ENCODE results near the gene ERCC8. TPM values are rescaled to one million over a fixed set of nuclear protein-coding genes. Genes with fewer than 3 reads are reported as not detected.

Gene ERCC8
- total and polyA plus RNA-seq, 4 donors: 2.6 to 14.5 (median 6.2) TPM

- Histone ChIP-seq H3K4me3 (ENCODE audit: low read depth in 1 of 3, low read length in 3 of 3) (no peak overlapping the region), H3K27ac (ENCODE audit: low read depth in 1 of 2, low read length in 2 of 2) (no peak overlapping the region), H3K27me3 (ENCODE audit: control insufficient read depth in 4 of 4, insufficient read depth in 4 of 4, low read length in 3 of 4) (no peaks in the 10 kb centered on the region), H3K4me1 (ENCODE audit: control insufficient read depth in 4 of 4, insufficient read depth in 4 of 4, low read length in 3 of 4) (no peaks in the 10 kb centered on the region), H3K9ac (ENCODE audit: low read depth in 1 of 2, low read length in 2 of 2) (no peak overlapping the region), H3K36me3 (ENCODE audit: control insufficient read depth in 4 of 4, insufficient read depth in 3 of 4, low read depth in 1 of 4, low read length in 3 of 4) (peaks cover 0 to 2% (median under 1%) of the 10 kb centered on the region in 4 donors), H3K9me3 (ENCODE audit: control insufficient read depth in 4 of 4, low read length in 3 of 4) (no peaks in the 10 kb centered on the region)
- DNase-seq (ENCODE audit: low spot score): no peak
- TF ChIP-seq TAF1 (conservative IDR thresholded peaks at IDR 0.05): no peak
- peak in 1 of 2 donors; percentile 49 for TF ChIP-seq RAD21 (IDR thresholded peaks at IDR 0.05)
- TF ChIP-seq SP1 (IDR thresholded peaks at IDR 0.05): no peak
- TF ChIP-seq HNF4A (conservative IDR thresholded peaks at IDR 0.05): no peak
- no peak for TF ChIP-seq NR2F2 (IDR thresholded peaks at IDR 0.05)
- peak; percentile 9 for TF ChIP-seq CTCF (IDR thresholded peaks at IDR 0.05; ENCODE audit: low read depth, low read length, missing input control)
- no peak for TF ChIP-seq FOXA1 (IDR thresholded peaks at IDR 0.05)
- no peak for TF ChIP-seq FOXA2 (IDR thresholded peaks at IDR 0.05)
- TF ChIP-seq GABPA (IDR thresholded peaks at IDR 0.05 in 1 of 2, conservative IDR thresholded peaks at IDR 0.05 in 1 of 2): no peak
Observed at GRCh38 chr5:60883229-60883628, 61.6 kb downstream of the ERCC8 start.

DNA sequence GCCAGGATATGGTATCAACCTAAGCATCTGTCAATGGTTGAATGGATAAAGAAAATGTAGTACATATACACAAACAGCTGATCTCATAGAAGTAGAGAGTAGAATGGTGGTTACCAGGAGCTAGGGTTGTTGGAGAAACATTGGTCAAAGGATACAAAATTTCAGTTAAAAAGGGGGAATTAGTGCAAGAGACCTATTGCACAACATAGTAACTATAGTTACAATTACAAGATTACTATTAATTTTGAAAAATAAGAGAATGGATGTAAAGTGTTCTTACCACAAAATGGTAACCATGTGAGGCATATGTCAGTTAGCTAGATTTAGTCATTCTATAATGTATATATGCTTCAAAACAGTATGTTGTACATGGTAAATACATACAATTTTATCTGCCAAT is 72.0 kb downstream of the ERCC8 start:
- H3K27ac ChIP-seq (ENCODE audit: low read depth in 1 of 2, low read length in 2 of 2): no peak overlapping the region
- H3K9ac ChIP-seq (ENCODE audit: low read depth in 1 of 2, low read length in 2 of 2): no peak overlapping the region
- H3K4me3 ChIP-seq (ENCODE audit: low read depth in 1 of 3, low read length in 3 of 3): no peak overlapping the region
- no peaks in the 10 kb centered on the region for H3K27me3 ChIP-seq (ENCODE audit: control insufficient read depth in 4 of 4, insufficient read depth in 4 of 4, low read length in 3 of 4)
- DNase-seq (ENCODE audit: low spot score): no peak
- H3K36me3 ChIP-seq (ENCODE audit: control insufficient read depth in 4 of 4, insufficient read depth in 3 of 4, low read depth in 1 of 4, low read length in 3 of 4): peaks cover 0 to 2% (median under 1%) of the 10 kb centered on the region in 4 donors
- TF ChIP-seq FOXA1 (IDR thresholded peaks at IDR 0.05) (no peak), HNF4G (IDR thresholded peaks at IDR 0.05) (no peak)
- TF ChIP-seq, protein P1, sequence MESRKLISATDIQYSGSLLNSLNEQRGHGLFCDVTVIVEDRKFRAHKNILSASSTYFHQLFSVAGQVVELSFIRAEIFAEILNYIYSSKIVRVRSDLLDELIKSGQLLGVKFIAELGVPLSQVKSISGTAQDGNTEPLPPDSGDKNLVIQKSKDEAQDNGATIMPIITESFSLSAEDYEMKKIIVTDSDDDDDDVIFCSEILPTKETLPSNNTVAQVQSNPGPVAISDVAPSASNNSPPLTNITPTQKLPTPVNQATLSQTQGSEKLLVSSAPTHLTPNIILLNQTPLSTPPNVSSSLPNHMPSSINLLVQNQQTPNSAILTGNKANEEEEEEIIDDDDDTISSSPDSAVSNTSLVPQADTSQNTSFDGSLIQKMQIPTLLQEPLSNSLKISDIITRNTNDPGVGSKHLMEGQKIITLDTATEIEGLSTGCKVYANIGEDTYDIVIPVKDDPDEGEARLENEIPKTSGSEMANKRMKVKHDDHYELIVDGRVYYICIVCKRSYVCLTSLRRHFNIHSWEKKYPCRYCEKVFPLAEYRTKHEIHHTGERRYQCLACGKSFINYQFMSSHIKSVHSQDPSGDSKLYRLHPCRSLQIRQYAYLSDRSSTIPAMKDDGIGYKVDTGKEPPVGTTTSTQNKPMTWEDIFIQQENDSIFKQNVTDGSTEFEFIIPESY (IDR thresholded peaks at IDR 0.05): no peak
- TF ChIP-seq, protein P2, sequence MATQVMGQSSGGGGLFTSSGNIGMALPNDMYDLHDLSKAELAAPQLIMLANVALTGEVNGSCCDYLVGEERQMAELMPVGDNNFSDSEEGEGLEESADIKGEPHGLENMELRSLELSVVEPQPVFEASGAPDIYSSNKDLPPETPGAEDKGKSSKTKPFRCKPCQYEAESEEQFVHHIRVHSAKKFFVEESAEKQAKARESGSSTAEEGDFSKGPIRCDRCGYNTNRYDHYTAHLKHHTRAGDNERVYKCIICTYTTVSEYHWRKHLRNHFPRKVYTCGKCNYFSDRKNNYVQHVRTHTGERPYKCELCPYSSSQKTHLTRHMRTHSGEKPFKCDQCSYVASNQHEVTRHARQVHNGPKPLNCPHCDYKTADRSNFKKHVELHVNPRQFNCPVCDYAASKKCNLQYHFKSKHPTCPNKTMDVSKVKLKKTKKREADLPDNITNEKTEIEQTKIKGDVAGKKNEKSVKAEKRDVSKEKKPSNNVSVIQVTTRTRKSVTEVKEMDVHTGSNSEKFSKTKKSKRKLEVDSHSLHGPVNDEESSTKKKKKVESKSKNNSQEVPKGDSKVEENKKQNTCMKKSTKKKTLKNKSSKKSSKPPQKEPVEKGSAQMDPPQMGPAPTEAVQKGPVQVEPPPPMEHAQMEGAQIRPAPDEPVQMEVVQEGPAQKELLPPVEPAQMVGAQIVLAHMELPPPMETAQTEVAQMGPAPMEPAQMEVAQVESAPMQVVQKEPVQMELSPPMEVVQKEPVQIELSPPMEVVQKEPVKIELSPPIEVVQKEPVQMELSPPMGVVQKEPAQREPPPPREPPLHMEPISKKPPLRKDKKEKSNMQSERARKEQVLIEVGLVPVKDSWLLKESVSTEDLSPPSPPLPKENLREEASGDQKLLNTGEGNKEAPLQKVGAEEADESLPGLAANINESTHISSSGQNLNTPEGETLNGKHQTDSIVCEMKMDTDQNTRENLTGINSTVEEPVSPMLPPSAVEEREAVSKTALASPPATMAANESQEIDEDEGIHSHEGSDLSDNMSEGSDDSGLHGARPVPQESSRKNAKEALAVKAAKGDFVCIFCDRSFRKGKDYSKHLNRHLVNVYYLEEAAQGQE (IDR thresholded peaks at IDR 0.05): no peak
- peaks cover 0 to 8% (median 0%) of the 10 kb centered on the region in 4 donors for H3K9me3 ChIP-seq (ENCODE audit: control insufficient read depth in 4 of 4, low read length in 3 of 4)
- no peaks in the 10 kb centered on the region for H3K4me1 ChIP-seq (ENCODE audit: control insufficient read depth in 4 of 4, insufficient read depth in 4 of 4, low read length in 3 of 4)

Measured in liver (tissue), 9 donors.